Kasumi-1 (cell line): Measurements from ENCODE around the gene CTSA.
A peak's percentile ranks its signal among the peaks of the same experiment; 100 is the strongest.

Experiments used
- DNase-seq, 2 experiments: peaks; one replicate each; lab custom pipeline; 2025; lab: John Stamatoyannopoulos, UW

Gene CTSA

DNA sequence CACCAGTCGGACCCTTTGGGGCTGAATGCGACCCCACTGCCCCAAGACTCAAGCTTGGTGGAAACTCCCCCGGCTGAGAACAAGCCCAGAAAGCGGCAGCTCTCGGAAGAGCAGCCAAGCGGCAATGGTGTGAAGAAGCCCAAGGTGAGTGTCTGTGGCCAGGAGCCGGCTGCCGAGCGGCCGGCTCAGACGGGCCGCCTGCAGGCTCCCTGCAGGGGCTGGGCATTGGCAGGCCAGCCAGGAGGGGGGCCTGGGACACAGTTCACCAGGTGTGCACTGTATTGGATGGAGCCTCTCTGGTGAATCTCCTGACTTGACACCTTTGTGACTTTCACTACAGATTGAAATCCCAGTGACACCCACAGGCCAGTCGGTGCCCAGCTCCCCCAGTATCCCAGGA lies 49.3 kb downstream of the CTSA start:
- no peak for DNase-seq

DNA sequence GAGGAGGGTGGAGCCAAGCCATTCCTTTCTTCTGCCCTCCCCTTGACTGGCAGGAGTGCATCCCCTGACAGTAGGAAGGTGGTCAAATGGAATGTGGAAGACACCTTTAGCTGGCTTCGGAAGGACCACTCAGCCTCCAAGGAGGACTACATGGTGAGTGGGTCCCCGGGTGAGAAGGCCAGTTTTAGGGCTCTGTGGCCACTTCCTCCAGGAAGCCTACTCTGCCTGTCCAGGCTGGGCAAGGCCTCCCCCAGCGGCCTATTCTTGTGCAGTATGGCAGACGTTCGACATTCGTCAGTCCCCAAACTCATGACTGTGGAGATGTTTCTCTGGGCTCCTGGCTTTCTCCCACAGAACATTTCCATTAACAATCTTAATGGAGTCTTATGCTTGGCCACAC lies 52.5 kb downstream of the CTSA start:
- DNase-seq = no peak

DNA sequence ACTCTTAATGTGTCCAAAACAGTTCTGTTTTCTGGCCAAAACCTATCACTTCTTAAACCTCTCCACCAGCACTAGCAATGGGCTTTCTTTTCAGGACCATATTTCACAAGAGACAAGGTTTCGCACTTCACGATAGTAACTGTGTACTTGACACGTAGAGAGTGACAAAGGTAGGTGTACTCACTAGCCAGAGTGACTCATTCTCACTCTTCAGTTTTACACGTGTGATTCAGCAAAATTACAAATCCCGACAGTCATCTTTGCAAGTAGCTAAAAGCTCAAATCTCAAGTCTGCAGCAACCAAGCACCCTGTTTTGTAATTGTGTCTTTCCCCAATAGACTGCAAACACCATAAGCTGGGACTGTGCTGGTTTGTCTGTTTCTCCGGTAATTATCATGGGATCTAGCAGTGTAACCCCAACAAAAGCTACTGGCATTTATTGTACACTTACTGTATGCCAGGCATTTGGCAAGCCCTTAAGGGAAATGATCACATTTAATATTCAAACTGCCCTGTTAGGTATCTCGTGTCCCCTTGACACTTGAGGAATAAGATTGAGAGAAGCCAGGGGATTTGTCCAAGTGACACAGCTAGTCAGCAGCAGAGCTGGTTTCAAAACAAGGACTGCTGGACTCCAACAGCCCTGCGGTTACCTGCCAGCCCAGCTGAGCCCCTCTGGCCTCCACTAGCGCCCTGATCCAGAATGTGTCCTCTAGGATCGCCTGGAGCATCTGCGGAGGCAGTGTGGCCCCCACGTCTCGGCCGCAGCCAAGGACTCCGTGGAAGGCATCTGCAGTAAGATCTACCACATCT lies 53.2 kb downstream of the CTSA start:
- DNase-seq = no peak

- no peak for DNase-seq
Observed at GRCh38 chr20:45944965-45945677, 54.0 kb downstream of the CTSA start.

- DNase-seq = no peak
Observed at GRCh38 chr20:45945678-45946148, 54.6 kb downstream of the CTSA start.

- peak in 1 of 2 experiments; percentile 13 for DNase-seq
Observed at GRCh38 chr20:45946149-45946970, 55.2 kb downstream of the CTSA start.

- DNase-seq = no peak
Observed at GRCh38 chr20:45947110-45947866, 56.2 kb downstream of the CTSA start.

DNA sequence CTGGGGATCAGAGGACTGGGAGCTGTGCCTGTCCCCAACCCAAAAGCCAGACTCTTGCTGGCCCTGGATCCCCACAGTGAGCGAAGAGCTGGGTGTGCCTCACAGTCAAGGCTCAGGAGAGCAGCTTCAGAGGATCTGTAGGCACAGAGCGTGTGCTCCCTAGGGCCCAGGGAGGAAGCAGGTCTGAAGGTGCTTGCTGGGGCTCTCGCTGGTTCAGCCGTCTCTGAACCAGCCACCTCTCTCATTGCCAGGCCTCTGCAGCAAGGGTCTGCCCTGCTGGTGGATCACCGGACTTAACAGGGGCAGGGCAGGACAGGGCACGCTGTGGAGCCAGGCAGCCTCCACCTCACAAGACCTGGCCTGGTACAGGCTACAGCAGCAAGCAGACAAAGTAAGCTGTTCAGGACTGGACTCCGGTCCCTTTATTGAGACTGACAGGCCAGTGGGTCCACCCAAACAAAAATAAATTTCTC lies 57.2 kb downstream of the CTSA start:
- no peak for DNase-seq
